HG02981 (cell line): ENCODE results near the gene PITPNM3.

Source experiments
- ATAC-seq: cut with Tn5 transposase; IDR thresholded peaks from one replicate; pipeline ENCODE4 v1.9.1; 2021; ENCODE audit warnings: mild to moderate bottlenecking, moderate library complexity; ENCODE audit not compliant: unreplicated experiment

Gene PITPNM3

DNA sequence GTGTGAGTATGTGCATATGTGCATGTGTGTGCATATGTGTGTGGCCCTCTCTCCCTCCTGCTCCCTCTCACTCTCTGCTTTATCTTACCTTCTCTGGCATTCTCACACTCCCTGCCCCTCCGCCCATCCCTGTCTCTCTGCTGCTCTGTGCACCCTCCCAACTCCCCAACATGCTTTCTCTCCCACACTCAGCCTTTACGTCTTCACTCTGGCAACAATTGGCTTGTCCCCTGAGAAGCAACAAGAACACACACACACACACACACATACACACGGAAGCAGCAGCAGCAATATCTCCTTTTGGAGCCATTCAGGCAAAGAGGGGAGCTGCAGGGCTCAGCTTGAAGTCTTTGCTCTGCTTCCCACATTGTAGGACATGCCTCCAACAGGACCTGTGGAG is 27.8 kb downstream of the PITPNM3 start:
- no peak for ATAC-seq

DNA sequence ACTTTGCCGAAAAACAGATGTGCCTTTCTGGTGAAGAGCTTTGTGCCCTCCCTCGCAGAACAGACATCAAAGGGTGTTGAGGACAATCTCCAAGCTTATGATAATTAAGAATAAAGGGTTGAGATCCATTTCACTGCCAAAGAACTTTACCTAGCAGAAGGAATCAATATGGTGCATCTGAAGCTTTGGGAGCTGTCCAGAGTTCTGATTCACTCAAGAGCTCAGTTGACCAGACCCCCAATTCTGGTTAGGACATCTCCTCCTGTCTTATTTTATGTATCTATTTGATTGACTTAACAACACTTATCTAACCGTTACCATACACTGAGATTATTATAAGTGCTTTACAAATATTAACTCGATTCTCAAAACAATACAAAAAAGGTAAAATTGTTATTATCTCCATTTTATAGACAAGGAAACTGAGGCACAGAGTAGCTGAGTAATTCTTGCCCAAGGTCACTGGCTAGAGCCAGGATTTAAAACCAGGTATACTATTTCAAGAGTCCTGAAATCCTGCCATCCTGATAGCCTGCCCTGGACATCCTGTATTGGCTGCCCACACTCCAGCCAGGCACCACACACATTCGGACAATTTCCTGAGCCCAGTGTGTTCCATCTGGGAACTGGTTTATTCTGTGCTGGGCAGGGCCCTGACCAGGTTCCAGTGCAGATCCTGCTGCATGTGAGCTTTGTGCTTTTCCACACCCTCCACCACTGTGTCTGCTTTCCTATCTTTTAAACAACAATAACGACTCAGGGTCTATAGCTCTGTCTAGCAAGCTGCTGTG is 29.8 kb downstream of the PITPNM3 start:
- ATAC-seq = no peak

DNA sequence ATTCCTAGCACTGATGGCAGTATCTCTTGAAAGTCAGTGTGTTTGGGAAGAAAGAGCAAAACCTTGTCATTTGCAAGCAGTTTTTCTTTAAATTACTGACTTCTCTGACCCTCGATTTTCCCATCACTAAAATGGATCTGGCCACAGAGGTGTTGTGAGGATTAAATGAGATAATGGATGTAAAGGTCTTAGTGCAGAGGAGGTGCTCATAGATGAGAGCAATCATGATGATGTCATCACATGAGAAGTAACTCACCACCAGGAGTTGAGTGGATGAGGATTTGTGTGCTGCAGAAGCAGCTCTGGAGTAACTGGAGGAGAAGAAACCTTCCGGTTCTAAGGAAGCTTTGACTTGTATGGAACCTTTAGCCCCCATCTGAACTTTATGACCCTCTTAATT is 30.6 kb downstream of the PITPNM3 start:
- no peak for ATAC-seq

DNA sequence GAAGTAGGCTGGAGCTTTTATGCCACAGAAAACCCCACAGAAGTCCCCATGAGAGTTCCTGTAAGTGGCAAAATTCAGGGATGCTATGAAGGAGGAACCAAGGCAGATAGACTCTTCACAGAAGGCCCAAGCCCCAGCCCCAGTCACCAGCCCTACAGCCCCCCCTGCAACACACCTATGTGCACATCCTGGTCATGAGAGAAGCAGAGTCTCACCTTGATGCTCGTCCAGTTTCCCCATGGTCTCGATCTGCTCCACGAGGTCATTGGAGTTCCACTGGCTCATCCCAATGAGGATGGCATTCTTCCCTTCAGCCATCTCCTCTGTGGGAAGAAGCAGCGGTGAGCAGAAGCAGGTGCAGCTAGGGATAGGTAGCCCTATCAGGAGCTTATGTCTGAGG is 31.2 kb downstream of the PITPNM3 start:
- ATAC-seq = no peak

GRCh38 chr17:6524520-6524919 is 31.8 kb downstream of the PITPNM3 start:
- no peak for ATAC-seq

- no peak for ATAC-seq
These were observed 32.5 kb downstream of the PITPNM3 start for GRCh38 chr17:6523809-6524355.

DNA sequence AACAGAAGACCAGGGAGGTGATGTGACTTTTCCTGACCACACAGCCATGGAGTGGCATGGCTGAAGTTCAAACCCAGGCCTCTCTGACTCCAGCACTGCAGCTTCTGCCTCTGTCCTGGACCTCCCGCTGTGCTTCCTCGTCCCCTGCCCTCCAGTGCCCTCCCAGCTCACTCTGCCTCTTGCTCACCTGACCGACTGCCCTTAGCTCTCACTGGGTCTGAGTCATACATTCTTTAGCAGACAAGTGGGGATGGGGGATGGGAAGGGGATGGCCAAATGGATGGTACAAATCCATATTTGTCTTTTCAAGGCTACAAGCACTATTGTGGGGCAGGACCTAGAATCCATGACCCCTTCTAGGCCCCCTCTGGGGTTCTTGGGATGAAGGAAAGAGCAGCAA is 33.0 kb downstream of the PITPNM3 start:
- no peak for ATAC-seq

DNA sequence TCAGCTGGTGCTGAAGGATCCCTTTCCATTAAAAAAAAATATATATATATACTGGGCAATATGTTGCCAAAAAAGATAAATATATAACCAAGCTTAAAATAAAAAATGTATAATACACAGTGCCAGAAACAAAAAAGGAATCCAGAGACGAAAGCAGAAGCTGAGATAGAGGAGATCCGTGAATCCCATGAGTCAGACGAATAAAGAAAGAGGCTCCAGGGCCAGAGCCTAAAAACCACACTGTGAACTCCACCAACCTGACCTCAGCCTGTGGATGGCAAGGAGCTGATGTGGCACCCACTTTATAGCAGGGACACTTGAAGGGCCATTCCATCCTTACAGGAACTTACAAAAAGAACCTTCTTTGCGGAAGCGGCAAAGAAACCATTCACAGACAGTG is 34.8 kb downstream of the PITPNM3 start:
- ATAC-seq = no peak

GRCh38 chr17:6517062-6517461 is 39.3 kb downstream of the PITPNM3 start:
- no peak for ATAC-seq

DNA sequence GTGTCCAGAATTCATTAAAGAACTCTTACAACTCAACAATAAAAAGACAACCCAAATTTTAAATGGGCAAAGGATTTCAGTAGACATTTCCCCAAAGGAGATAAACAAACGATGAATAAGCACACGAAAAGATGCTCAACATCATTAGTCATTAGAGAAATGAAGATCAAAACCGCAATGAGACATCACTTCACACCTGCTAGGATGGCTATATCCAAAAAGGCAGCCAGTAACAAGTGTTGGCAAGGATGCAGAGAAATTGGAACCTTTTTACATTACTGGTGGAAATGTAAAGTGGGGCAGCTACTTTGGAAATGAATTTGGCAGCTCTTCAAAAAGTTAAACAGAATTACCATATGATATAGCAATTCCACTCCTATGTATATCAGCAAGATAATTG is 42.0 kb downstream of the PITPNM3 start:
- no peak for ATAC-seq

GRCh38 chr17:6512552-6512951 is 43.8 kb downstream of the PITPNM3 start:
- no peak for ATAC-seq

- ATAC-seq = no peak
These were observed 45.9 kb downstream of the PITPNM3 start for GRCh38 chr17:6510321-6510977.

DNA sequence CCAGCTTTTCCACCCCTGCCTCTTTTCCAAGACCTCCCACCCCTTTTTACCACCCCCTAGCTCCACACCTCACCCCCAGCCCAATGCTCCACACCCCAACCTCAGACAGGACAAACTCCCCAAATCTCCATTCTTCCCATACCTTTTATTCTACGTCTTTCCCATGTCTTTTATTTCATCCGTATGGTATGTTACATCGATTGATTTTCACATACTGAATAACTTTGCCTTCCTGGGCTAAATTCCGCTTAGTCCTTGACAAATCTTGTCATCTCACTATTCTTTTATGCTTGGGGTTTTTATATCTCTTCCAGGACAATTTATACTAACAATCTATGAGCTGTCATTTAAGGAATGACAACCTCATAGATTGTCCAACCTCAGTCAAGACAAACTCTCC is 46.4 kb downstream of the PITPNM3 start:
- no peak for ATAC-seq

DNA sequence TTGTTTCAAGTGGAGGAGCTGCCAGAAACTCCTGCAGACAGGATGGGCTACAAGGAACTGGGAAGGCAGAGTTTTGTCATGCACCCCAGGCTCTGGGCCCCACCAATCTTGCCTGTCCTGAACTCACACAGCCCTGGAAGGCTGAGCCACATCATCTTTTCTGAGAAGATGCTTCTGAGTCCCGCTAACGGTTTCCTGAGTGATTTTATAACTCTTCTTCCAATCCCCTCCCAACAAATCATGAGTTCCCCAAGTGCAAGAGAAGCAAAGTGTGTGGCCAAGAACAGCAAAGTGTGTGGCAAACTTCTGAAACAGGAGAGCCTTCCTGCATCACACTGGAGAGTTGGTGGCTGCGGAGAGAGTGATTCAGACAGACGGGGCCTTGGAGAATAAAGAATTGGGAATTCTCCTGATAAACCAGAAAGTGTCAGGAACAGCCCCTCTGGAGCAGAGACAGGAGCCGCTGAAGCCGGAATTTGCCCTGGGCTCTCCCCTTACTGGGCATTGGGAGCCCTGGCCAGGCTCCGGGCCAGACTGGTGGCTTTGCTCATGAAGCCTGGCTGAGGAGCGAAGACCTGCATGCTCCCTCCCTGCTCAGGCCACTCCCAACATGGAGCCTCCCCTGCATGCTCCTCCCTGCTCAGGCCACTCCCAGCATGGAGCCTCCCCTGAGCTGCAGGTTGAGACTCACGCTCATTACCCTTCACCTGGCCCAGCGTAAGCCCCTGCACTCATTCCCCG is 47.2 kb downstream of the PITPNM3 start:
- ATAC-seq = no peak

DNA sequence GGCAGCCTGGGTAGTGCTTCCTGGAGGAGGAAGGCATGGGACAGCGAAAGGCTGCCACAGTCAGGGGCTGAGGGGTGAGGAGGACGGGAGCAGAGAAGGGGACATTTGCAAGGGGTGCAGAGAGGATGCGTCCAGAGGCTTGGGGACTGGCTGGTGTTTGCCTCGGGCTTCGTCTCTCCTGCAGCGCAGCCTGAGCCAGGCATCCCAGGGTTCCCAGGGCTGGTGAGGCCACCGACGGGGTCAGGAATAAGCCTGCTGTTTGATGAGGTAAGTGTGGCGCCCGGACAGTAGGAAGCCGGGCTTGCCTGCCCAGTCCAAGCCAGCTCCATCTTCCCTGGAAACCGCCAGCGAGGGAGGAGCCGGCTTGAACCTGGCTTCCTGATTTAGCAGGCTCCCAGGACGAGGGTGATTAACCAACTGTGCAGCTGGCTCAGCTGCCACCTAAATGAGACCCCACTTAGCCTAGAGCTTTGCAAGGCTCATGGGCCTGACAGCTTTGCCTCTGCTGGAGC is 47.8 kb downstream of the PITPNM3 start:
- no peak for ATAC-seq

- ATAC-seq = no peak
These were observed 48.3 kb downstream of the PITPNM3 start for GRCh38 chr17:6508016-6508415.

DNA sequence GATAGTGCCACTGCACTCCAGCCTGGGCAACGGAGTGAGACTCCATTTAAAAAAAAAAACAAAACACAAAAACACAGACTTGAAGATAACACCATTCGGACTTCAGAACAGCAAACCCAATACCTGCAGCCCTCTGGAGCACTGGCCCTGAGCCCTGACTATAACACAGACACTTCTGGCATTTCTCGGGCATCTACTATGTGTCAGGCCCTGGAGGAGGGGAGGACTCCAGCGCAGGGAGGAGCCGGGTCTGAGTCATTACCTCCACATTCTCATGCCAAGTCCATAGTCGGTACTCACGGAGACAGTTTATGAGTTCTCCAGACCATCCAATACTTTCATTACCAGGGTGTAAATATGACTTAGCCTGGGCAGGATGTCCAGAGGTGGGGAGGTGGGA is 48.8 kb downstream of the PITPNM3 start:
- ATAC-seq = no peak

GRCh38 chr17:6506679-6507231 is 49.6 kb downstream of the PITPNM3 start:
- no peak for ATAC-seq

DNA sequence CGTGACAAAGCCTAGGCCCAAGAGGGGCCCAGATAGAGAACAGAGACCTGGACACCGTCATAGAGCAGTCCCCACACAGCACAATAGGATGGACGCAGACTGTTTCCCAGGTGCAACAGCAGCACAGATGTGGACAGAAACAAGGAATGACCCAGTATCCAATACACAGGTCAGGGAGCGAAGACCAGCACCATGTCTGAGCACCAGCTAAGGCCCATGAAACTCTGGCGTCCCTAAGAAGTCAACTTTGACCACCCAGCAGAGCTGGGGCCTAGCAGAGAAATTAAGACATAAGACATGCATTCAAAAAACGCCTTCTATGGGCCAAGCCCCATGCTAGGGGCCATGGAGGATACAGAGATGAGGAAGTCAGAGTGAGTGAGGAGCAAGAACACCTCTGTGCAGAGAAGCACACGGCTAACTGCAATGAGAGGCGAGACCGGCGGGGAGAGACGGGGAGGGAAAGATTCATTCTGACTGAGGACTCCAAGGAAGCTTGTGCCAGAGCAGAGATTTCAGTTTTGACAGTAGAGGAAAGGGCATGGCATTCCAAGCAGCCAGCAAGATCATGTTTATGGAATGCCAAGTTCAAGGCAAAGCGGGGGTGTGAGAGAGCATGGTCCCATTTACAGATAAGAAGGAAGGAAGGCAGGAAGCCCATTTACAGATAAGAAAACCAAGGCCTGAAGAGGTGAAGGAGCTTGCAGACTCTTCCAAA is 50.8 kb downstream of the PITPNM3 start:
- ATAC-seq = no peak

GRCh38 chr17:6503641-6504195 is 52.6 kb downstream of the PITPNM3 start:
- ATAC-seq = no peak
